Measurements from ENCODE around the gene DHX32.
"Not testable (repeated sequence)": the region's sequence is repeated elsewhere in the genome, so short reads cannot be mapped to it uniquely, and the experiment has no call there.

DHX32 gene

GRCh38 chr10:125911990-125912389 is 30.9 kb upstream of the DHX32 start (continued):
- no peak for TF ChIP-seq ISL1 (CRISPR knock-in tag; IDR thresholded peaks at IDR 0.05)
- TF ChIP-seq RARB (CRISPR knock-in tag; IDR thresholded peaks at IDR 0.05): no peak
- no peak for TF ChIP-seq ZFP3 (CRISPR knock-in tag; IDR thresholded peaks at IDR 0.05)

- no peak for ATAC-seq
- TF ChIP-seq ARNTL (CRISPR knock-in tag; IDR thresholded peaks at IDR 0.05; ENCODE audit: borderline replicate concordance, low read depth): no peak
These were observed 30.1 kb upstream of the DHX32 start for GRCh38 chr10:125911145-125911544.

- ATAC-seq: not testable (repeated sequence)
These were observed 28.4 kb upstream of the DHX32 start for GRCh38 chr10:125909491-125909890.

GRCh38 chr10:125908813-125909212 is 27.7 kb upstream of the DHX32 start:
- ATAC-seq: not testable (repeated sequence)

GRCh38 chr10:125907598-125907997 is 26.5 kb upstream of the DHX32 start:
- not testable (repeated sequence) for ATAC-seq

- not testable (repeated sequence) for ATAC-seq
These were observed 24.2 kb upstream of the DHX32 start for GRCh38 chr10:125905069-125905994.

- ATAC-seq: not testable (repeated sequence)
These were observed 22.1 kb upstream of the DHX32 start for GRCh38 chr10:125903135-125903640.

GRCh38 chr10:125900963-125901362 is 19.9 kb upstream of the DHX32 start:
- not testable (repeated sequence) for ATAC-seq

GRCh38 chr10:125897317-125897716 is 16.2 kb upstream of the DHX32 start:
- not testable (repeated sequence) for ATAC-seq

GRCh38 chr10:125896088-125896934 is 15.2 kb upstream of the DHX32 start, which contains the start of gene FANK1:
Gene FANK1 (plus strand): TSS chr10:125896564. CDS start chr10:125896643, 79 bp downstream.
- peak; percentile 86 for ATAC-seq

- ATAC-seq: peak; percentile 83
These were observed 14.3 kb upstream of the DHX32 start for GRCh38 chr10:125895130-125896087.

GRCh38 chr10:125894176-125894575 is 13.1 kb upstream of the DHX32 start:
- not testable (repeated sequence) for ATAC-seq

- ATAC-seq: not testable (repeated sequence)
These were observed 11.3 kb upstream of the DHX32 start for GRCh38 chr10:125892402-125892801.

GRCh38 chr10:125889441-125889840 is 8.3 kb upstream of the DHX32 start:
- not testable (repeated sequence) for ATAC-seq

Data from SK-N-SH treated with all-trans-retinoic acid at 6 μM for 48 hours (cell line).